ENCODE measurements around the gene TBC1D1.

Gene TBC1D1

DNA sequence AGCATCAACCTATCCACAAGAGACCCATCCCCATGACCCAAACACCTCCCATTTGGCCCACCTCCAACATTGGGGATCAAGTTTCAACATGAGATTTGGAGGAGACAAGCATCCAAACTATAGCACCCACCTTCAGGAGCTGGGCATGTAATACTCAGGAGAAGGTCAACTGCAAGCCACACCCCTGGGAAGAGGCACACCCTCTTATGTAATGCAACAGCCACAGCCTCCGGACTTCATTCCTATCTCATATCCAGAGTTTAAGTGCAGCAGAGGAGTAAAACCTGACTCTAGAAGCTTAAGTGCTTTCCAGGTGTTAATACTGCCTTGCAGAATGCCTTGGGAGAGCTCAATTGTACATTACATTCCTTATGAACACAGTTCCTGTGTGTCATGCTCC is 266.7 kb downstream of the TBC1D1 start:
- DNase-seq = peak; percentile 4

DNA sequence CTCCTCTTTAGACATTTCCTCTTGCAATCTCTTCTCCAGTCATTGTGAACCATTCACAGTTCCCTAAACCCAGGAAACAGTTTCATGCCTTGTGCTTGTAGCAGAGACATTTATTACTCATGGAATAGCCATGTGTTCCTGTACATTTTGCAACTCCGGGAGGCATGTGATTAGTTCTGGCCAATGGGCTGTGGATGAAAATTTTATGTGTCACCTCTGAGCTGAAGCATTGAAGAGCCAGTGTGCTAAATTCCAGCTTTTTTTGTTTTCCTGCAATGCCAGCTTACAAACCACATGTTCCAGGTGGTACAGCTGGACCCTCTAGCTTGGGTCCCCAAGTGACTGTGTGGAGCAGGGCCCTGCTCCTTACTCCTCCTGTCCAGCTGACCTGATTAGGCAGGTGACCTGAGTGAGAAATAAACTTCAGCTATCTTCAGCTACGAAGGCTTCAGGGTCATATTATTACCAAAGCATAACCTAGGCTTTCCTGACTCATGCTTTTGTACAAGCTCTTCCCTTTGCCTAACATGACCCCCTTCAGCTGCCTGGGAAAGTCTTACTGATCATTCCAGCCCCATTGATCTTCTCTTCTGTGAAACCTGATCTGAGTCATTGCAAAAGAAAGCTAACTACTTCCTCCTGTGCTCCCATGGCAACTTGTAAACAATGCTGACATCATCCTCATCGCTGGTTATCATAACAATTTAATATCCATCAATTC is 269.8 kb downstream of the TBC1D1 start:
- peak; percentile 38 for DNase-seq

DNA sequence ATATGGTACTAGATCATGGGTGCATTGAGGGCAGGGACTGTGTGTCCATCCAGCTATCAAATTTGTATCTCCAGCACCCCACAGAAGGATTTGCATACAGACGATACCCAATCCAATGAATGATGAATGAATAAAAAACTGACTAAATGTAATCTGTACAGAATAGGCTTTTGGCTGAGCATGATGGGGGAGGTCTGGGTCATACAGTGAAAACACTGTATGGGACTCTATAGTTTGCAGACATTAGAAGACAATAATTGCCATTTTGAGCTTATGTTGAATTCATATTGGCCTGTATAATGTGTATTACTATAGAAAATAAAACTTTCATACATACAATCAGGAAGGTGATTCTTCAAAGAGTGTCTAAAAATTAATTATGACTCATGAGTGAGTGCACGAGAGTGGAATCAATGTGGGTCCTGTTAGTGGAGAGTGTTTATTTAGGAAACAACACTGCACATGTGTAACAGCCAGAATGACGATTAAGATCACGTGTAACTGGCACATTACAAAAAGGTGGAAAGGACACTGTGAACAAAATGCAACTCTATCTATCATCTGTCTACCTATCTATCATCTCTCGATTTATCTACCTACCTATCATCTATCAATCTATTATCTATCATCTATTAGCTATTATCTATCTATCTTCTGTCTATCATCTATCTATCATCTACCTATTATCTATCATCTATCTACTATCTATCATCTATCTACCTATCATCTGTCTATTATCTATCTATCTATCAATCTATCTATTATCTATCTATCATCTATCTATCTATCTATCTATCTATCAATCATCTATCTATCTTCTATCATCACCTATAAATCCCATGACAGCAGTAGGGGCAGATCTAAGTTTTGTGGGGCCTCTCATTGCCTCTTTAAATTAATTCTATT is 270.6 kb downstream of the TBC1D1 start:
- no peak for DNase-seq

GRCh38 chr4:38162240-38162784 is 271.4 kb downstream of the TBC1D1 start:
- DNase-seq = peak; percentile 64

DNA sequence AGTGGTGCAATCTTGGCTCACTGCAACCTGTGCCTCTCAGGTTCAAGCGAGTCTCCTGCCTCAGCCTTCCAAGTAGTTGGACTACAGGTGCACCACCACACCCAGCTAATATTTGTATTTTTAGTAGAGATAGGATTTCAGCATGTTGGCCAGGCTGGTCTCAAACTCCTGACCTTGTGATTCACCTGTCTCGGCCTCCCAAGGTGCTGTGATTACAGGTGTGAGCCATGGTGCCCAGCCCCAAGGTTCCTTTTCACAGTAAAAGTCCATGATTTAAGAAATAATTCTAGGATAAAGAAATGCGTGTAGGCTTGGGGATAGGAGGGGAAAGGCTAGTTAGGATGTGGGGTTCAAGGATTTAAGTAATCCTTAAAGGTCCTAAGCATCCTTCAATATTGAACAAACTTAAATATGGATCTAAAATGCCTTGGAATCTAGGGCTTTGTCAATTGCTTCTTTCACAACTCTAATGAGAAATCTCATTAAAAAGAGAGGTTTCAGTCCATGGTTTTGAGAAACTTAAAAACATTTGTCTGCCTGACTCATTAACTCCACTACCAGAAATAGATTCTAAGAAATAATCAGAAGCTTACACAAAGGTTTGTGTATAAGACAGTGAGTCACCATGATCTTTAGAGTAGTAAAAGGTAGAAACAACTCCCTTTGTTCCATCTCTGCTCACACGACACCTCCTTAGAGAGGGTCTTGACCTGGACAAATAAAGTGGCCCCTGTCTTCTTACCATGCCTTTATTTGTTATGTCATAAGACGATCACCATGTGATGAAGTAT is 272.5 kb downstream of the TBC1D1 start:
- no peak for DNase-seq

- DNase-seq = no peak
Measured at GRCh38 chr4:38164346-38164745, 273.5 kb downstream of the TBC1D1 start.

DNA sequence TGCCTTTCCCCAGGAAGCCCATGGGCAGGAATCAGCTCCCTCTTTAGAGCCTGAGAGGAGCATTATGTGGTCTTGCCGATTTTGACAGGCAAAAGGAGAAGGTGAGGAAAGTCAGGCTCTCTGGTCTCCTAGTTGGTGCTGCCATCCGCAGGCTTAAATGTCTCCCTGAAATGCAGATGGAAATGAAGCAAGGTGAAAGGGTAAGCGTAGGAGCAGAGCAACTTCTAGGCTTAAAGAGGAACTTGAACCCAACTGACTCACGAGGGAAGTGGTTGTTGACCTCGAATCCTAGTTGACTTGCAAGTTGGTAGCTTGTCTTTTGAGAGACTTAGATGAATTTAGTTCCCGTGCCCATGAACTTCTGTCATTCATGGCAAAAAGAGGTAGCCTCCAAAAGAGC is 275.2 kb downstream of the TBC1D1 start:
- DNase-seq = no peak

GRCh38 chr4:38166768-38167167 is 275.9 kb downstream of the TBC1D1 start:
- DNase-seq = no peak

GRCh38 chr4:38167973-38168372 is 277.1 kb downstream of the TBC1D1 start:
- no peak for DNase-seq

DNA sequence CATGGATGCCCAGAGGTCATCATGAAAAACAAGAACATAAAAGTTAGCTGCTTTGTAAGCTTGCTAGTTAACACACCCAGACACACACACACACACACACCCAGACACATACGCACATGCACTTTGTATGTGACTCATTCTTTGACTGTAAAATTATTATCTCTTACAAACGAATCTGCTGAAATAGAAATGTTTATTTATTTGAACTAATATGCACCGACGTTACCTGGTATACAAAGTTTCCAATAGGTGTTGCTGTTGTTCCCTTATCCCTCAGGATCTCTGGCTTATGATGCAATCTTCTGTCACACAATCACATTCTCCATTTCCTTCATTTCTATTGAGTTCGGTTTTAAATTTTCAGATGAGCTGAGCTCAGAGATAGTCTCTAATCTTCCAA is 278.6 kb downstream of the TBC1D1 start:
- DNase-seq = no peak

GRCh38 chr4:38170338-38171169 is 279.7 kb downstream of the TBC1D1 start:
- DNase-seq = no peak

DNA sequence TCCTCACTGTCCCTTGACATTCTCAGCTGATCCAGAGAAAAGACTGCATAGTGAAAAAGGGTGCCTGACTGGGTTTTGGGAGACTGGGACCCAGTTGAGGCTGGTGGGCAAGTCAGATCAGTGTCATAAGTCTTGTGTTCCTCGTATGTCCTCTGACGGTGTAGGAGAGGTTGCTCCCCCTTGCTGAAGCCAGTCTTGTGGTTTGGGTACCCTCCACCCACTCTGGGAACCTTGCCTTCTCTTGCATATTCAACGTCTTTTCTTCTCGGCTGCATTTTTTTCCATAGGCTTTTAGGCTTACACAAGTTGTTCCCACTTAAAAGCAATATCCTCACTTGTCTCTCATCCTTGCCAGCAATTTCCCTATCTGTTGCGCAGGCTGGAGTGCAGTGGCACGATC is 281.2 kb downstream of the TBC1D1 start:
- DNase-seq = no peak

GRCh38 chr4:38173935-38174518 is 283.1 kb downstream of the TBC1D1 start:
- DNase-seq = no peak

- no peak for DNase-seq
Measured at GRCh38 chr4:38174801-38175200, 283.9 kb downstream of the TBC1D1 start.

GRCh38 chr4:38176165-38176564 is 285.3 kb downstream of the TBC1D1 start:
- DNase-seq = no peak

DNA sequence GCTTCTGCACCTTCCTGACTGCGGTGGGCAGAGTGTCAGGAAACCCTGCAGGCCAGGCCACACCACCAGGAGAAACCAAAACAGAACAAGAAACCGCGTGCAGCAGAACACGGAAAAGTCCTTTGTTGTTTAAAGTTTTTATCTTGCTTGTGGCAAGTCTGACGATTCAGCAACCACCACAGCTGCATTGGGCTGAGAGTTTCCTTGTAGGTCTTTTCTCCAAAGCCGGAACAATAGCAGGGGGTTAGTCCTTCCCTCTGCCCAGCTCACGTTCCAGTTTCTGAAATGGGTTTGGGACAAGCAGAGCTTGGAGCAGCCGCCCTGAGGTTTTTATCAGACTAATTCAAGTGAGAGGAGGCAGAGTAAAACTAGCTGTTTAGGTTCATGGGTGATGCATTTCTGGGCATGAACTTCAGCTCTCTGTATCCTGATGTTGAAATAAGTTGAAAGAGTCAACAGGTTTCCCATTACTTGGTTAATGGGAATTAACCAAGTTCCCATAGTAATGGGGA is 286.2 kb downstream of the TBC1D1 start:
- DNase-seq = no peak

- peak; percentile 6 for DNase-seq
Measured at GRCh38 chr4:38177641-38178391, 286.9 kb downstream of the TBC1D1 start.

DNA sequence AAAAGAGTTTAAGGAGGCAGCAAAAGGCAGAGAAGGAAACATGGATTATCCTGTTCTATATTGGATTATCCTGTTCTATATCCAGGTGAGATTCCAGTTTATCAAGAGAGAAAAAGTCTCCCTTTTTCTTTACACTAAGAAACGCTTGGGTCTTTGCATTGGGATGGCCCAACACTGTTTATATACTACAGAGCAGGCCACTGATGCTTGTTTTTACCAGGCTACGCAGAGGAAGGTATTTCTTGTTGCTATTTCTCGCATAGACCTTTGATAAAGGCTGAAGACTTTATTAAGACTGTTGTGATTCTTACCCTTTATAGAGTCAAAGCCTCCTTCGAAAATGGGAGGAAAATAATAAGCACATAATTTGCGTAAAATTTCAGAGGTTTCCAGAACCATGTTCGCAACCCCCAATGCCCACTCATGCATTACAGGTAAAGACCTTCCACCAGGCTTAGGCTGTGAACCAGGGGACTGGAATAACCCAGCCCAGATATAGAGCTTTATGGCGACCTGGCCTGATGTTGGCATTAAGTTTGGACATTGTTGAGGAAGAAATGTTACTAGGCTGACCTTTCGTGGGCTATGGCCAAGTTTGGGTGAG is 287.6 kb downstream of the TBC1D1 start:
- no peak for DNase-seq

GRCh38 chr4:38179690-38180377 is 288.9 kb downstream of the TBC1D1 start:
- DNase-seq = peak; percentile 54

GRCh38 chr4:38180456-38180855 is 289.6 kb downstream of the TBC1D1 start:
- no peak for DNase-seq

Data from COR-L47 (cell line).